ENCODE measurements around the gene CIAO3. TPM values are rescaled to one million over a fixed set of nuclear protein-coding genes. Genes with fewer than 3 reads are reported as not detected.

Gene CIAO3
- total RNA-seq, 1 donor, result 24.7 TPM

- TF ChIP-seq CTCF (IDR thresholded peaks at IDR 0.05; ENCODE audit: insufficient read depth, low read length), result no peak
- H3K4me3 ChIP-seq (ENCODE audit: low read depth, low read length), result no peak overlapping the region
- no peak for DNase-seq (ENCODE audit: low read depth)
Observed at GRCh38 chr16:741986-742629, 1.3 kb upstream of the CIAO3 start.

- H3K4me3 ChIP-seq (ENCODE audit: low read depth, low read length), result peak overlapping the region; percentile 82
- DNase-seq (ENCODE audit: low read depth), result no peak
- no peak for TF ChIP-seq CTCF (IDR thresholded peaks at IDR 0.05; ENCODE audit: insufficient read depth, low read length)
Observed at GRCh38 chr16:740459-740763, 386 bp downstream of the CIAO3 start.

- H3K4me3 ChIP-seq (ENCODE audit: low read depth, low read length), result peak overlapping the region; percentile 82
- DNase-seq (ENCODE audit: low read depth), result no peak
- no peak for TF ChIP-seq CTCF (IDR thresholded peaks at IDR 0.05; ENCODE audit: insufficient read depth, low read length)
Observed at GRCh38 chr16:739560-740458, 988 bp downstream of the CIAO3 start.

- H3K4me3 ChIP-seq (ENCODE audit: low read depth, low read length), result no peak overlapping the region
- no peak for DNase-seq (ENCODE audit: low read depth)
- TF ChIP-seq CTCF (IDR thresholded peaks at IDR 0.05; ENCODE audit: insufficient read depth, low read length), result no peak
Observed at GRCh38 chr16:736936-737481, 3.8 kb downstream of the CIAO3 start.

GRCh38 chr16:735982-736453, 4.8 kb downstream of the CIAO3 start:
- no peak for DNase-seq (ENCODE audit: low read depth)
- no peak overlapping the region for H3K4me3 ChIP-seq (ENCODE audit: low read depth, low read length)
- TF ChIP-seq CTCF (IDR thresholded peaks at IDR 0.05; ENCODE audit: insufficient read depth, low read length), result no peak

- DNase-seq (ENCODE audit: low read depth), result no peak
- no peak for TF ChIP-seq CTCF (IDR thresholded peaks at IDR 0.05; ENCODE audit: insufficient read depth, low read length)
Observed at GRCh38 chr16:734981-735881, 5.6 kb downstream of the CIAO3 start.

More at GRCh38 chr16:734981-735881, 5.6 kb downstream of the CIAO3 start:
- no peak overlapping the region for H3K4me3 ChIP-seq (ENCODE audit: low read depth, low read length)

Data from fibroblast of the aortic adventitia (primary cell).